Nephron (organoid): ENCODE results near the gene MORN4.

ENCODE experiments used
- H3K27ac Mint-ChIP-seq, 3 experiments: 2 replicates each; pipeline ENCODE4 v1.8.0; 2020; ENCODE audit warnings: mixed read lengths in 3 of 3, mild to moderate bottlenecking in 2 of 3, moderate library complexity in 1 of 3
- H3K27me3 Mint-ChIP-seq: 2 replicates; pipeline ENCODE4 v1.8.0; 2021; ENCODE audit warnings: low read depth, mild to moderate bottlenecking, moderate library complexity, mixed read lengths
- H3K36me3 Mint-ChIP-seq: 2 replicates; pipeline ENCODE4 v1.8.0; 2020; ENCODE audit warnings: low read depth, mixed read lengths
- H3K4me1 Mint-ChIP-seq: 2 replicates; pipeline ENCODE4 v1.8.0; 2020; ENCODE audit warnings: mixed read lengths
- H3K4me3 Mint-ChIP-seq, 3 experiments: 2 replicates each; pipeline ENCODE4 v1.8.0; 2020; ENCODE audit warnings: mild to moderate bottlenecking in 3 of 3, mixed read lengths in 3 of 3, moderate library complexity in 2 of 3
- H3K9me3 Mint-ChIP-seq: 2 replicates; pipeline ENCODE4 v1.8.0; 2020; ENCODE audit warnings: mixed read lengths
- CTCF ChIP-seq, 3 experiments: fragments of 200-600 bp; sonication (generic); IDR thresholded peaks; one replicate each; pipeline ENCODE4 v1.5.0; 2021; ENCODE audit warnings: antibody characterized with exemption in 3 of 3; ENCODE audit not compliant: unreplicated experiment in 3 of 3

The MORN4 gene

GRCh38 chr10:97589479-97589878 lies 43.8 kb downstream of the MORN4 start, which contains the start of gene C10orf62:
TSS of gene C10orf62 (plus strand) at chr10:97589721. CDS start at chr10:97589898, 177 bp downstream.
- no peaks in the 10 kb centered on the region for H3K9me3 Mint-ChIP-seq
- H3K27ac Mint-ChIP-seq = no peak within 1 kb of the TSS
- TF ChIP-seq CTCF (IDR thresholded peaks at IDR 0.05; ENCODE audit: unreplicated experiment in 3 of 3) = no peak
- H3K36me3 Mint-ChIP-seq = no peaks in the 10 kb centered on the region
- peaks cover 7% of the 10 kb centered on the region for H3K4me1 Mint-ChIP-seq
- no peaks in the 10 kb centered on the region for H3K27me3 Mint-ChIP-seq
- peak within 1 kb of the TSS in 1 of 3 experiments; percentile 30 for H3K4me3 Mint-ChIP-seq

GRCh38 chr10:97587183-97587582 lies 46.1 kb downstream of the MORN4 start:
- TF ChIP-seq CTCF (IDR thresholded peaks at IDR 0.05; ENCODE audit: unreplicated experiment in 3 of 3) = no peak
- Mint-ChIP-seq H3K27ac (no peak overlapping the region), H3K27me3 (no peaks in the 10 kb centered on the region), H3K4me1 (peaks cover 9% of the 10 kb centered on the region), H3K36me3 (no peaks in the 10 kb centered on the region), H3K9me3 (no peaks in the 10 kb centered on the region), H3K4me3 (no peak overlapping the region)

GRCh38 chr10:97585439-97585811 lies 47.9 kb downstream of the MORN4 start:
- no peaks in the 10 kb centered on the region for H3K36me3 Mint-ChIP-seq
- H3K9me3 Mint-ChIP-seq = no peaks in the 10 kb centered on the region
- peak overlapping the region; percentile 96 to 97 (median 97) for H3K27ac Mint-ChIP-seq
- H3K4me3 Mint-ChIP-seq = peak overlapping the region in 2 of 3 experiments; percentile 75
- no peak for TF ChIP-seq CTCF (IDR thresholded peaks at IDR 0.05; ENCODE audit: unreplicated experiment in 3 of 3)
- peaks cover 9% of the 10 kb centered on the region for H3K4me1 Mint-ChIP-seq
- no peaks in the 10 kb centered on the region for H3K27me3 Mint-ChIP-seq

- TF ChIP-seq CTCF (IDR thresholded peaks at IDR 0.05; ENCODE audit: unreplicated experiment in 3 of 3) = no peak
- no peaks in the 10 kb centered on the region for H3K9me3 Mint-ChIP-seq
- H3K4me3 Mint-ChIP-seq = peak overlapping the region; percentile 45 to 84 (median 80)
- H3K4me1 Mint-ChIP-seq = peaks cover 9% of the 10 kb centered on the region
- H3K27me3 Mint-ChIP-seq = no peaks in the 10 kb centered on the region
- no peaks in the 10 kb centered on the region for H3K36me3 Mint-ChIP-seq
- peak overlapping the region; percentile 96 to 97 (median 97) for H3K27ac Mint-ChIP-seq
These were observed 48.4 kb downstream of the MORN4 start for GRCh38 chr10:97584798-97585438.

- Mint-ChIP-seq H3K27ac (peak within 1 kb of the TSS; percentile 96 to 97 (median 97)), H3K27me3 (no peaks in the 10 kb centered on the region), H3K4me3 (peak within 1 kb of the TSS; percentile 45 to 84 (median 80)), H3K36me3 (no peaks in the 10 kb centered on the region), H3K4me1 (peaks cover 9% of the 10 kb centered on the region), H3K9me3 (no peaks in the 10 kb centered on the region)
- TF ChIP-seq CTCF (IDR thresholded peaks at IDR 0.05; ENCODE audit: unreplicated experiment in 3 of 3) = no peak
These were observed 49.1 kb downstream of the MORN4 start, which contains the start of gene HOGA1 for GRCh38 chr10:97584060-97584797. TSS of gene HOGA1 (plus strand) at chr10:97584389. CDS start at chr10:97584704, 315 bp downstream.
